Smooth muscle cell (in vitro differentiated cells): ENCODE measurements around the gene SLC18B1. TPM values are rescaled to one million over a fixed set of nuclear protein-coding genes. Genes with fewer than 3 reads are reported as not detected.

Experiments used
- DNase-seq: peaks from one replicate; lab custom pipeline; 2025; ENCODE audit not compliant: unreplicated experiment; lab: John Stamatoyannopoulos, UW
- H2AFZ ChIP-seq: fragments of 200-600 bp; sonication (generic); 2 replicates; pipeline ENCODE4 v1.6.0; 2016; ENCODE audit warnings: antibody characterized with exemption, low read depth, mild to moderate bottlenecking
- H3F3A ChIP-seq: fragments of 200-600 bp; sonication (generic); 2 replicates; pipeline ENCODE4 v1.6.0; 2017; ENCODE audit warnings: antibody characterized with exemption, low read depth
- H3K27ac ChIP-seq: fragments of 200-600 bp; sonication (generic); 2 replicates; pipeline ENCODE4 v1.5.1; 2016; ENCODE audit warnings: low read depth, mild to moderate bottlenecking
- H3K27me3 ChIP-seq: fragments of 200-600 bp; sonication (generic); 2 replicates; pipeline ENCODE4 v1.6.1; 2016; ENCODE audit warnings: low read depth, mild to moderate bottlenecking
- H3K36me3 ChIP-seq: fragments of 200-600 bp; sonication (generic); 2 replicates; pipeline ENCODE4 v1.5.1; 2016; ENCODE audit warnings: low read depth
- H3K4me1 ChIP-seq: fragments of 200-600 bp; sonication (generic); 2 replicates; pipeline ENCODE4 v1.5.1; 2016; ENCODE audit warnings: low read depth
- H3K4me2 ChIP-seq: fragments of 200-600 bp; sonication (generic); 2 replicates; pipeline ENCODE4 v1.6.0; 2016; ENCODE audit warnings: mild to moderate bottlenecking
- H3K4me3 ChIP-seq: fragments of 200-600 bp; sonication (generic); 2 replicates; pipeline ENCODE4 v1.5.1; 2016; ENCODE audit warnings: mild to moderate bottlenecking
- H3K79me2 ChIP-seq: fragments of 200-600 bp; sonication (generic); 2 replicates; pipeline ENCODE4 v1.6.0; 2016; ENCODE audit warnings: low read depth, mild to moderate bottlenecking
- H3K9ac ChIP-seq: fragments of 200-600 bp; sonication (generic); 2 replicates; pipeline ENCODE4 v1.6.0; 2016; ENCODE audit warnings: low read depth
- H3K9me3 ChIP-seq: fragments of 200-600 bp; sonication (generic); replicated peaks from 2 replicates; pipeline ENCODE4 v1.5.1; 2016; ENCODE audit warnings: low read depth
- H4K20me1 ChIP-seq: fragments of 200-600 bp; sonication (generic); 2 replicates; pipeline ENCODE4 v1.6.0; 2016; ENCODE audit warnings: low read depth
- WGBS: methylation state at CpG from one replicate; pipeline ENCODE4 v1.1.7; 2016; ENCODE audit warnings: low lambda C conversion rate; 5-methylcytosine and 5-hydroxymethylcytosine counted together
- polyA plus RNA-seq: library from polyadenylated mRNA; unstranded; fragments of >200 nt; fragmentation: Nextera tagmentation; extraction: Ambion mirVana; gene quantifications from 2 replicates; pipeline ENCODE4 v1.2.1, GENCODE V29; 2016
- total RNA-seq: library from RNA; depleted of rRNA; stranded (reverse); fragments of >200 nt; gene quantifications from 2 replicates; pipeline ENCODE4 v1.2.3, GENCODE V29; 2014
- TF ChIP-seq, protein P1 (sequence below): fragments of 200-600 bp; sonication (generic); IDR thresholded peaks from 2 replicates; pipeline ENCODE4 v1.5.1; 2017; ENCODE audit warnings: borderline replicate concordance, mild to moderate bottlenecking, antibody characterized with exemption; ENCODE audit not compliant: insufficient read depth, poor library complexity, severe bottlenecking

Gene SLC18B1
- 7.4 and 7.8 TPM in 2 replicates for total RNA-seq
- polyA plus RNA-seq, result 5.4 and 7.1 TPM in 2 replicates

GRCh38 chr6:132797951-132798868, at the start of gene SLC18B1:
TSS of gene SLC18B1 (minus strand) at chr6:132798637. CDS start at chr6:132798456, 181 bp downstream.
- 1% methylated on average over 38 of the region's 41 CpGs for WGBS
- Histone ChIP-seq H3K27me3 (no peaks in the 10 kb centered on the region), H3K9me3 (no peaks in the 10 kb centered on the region), H3K36me3 (no peaks in the 10 kb centered on the region), H3K79me2 (no peaks in the 10 kb centered on the region), H3F3A (no peaks in the 10 kb centered on the region), H3K4me2 (peak within 1 kb of the TSS; percentile 87), H3K4me3 (no peak within 1 kb of the TSS), H3K27ac (no peak within 1 kb of the TSS), H3K4me1 (peaks cover 4% of the 10 kb centered on the region), H4K20me1 (no peaks in the 10 kb centered on the region), H2AFZ (no peak within 1 kb of the TSS), H3K9ac (peak within 1 kb of the TSS; percentile 46)
- DNase-seq, result peak; percentile 16
- TF ChIP-seq, protein P1, sequence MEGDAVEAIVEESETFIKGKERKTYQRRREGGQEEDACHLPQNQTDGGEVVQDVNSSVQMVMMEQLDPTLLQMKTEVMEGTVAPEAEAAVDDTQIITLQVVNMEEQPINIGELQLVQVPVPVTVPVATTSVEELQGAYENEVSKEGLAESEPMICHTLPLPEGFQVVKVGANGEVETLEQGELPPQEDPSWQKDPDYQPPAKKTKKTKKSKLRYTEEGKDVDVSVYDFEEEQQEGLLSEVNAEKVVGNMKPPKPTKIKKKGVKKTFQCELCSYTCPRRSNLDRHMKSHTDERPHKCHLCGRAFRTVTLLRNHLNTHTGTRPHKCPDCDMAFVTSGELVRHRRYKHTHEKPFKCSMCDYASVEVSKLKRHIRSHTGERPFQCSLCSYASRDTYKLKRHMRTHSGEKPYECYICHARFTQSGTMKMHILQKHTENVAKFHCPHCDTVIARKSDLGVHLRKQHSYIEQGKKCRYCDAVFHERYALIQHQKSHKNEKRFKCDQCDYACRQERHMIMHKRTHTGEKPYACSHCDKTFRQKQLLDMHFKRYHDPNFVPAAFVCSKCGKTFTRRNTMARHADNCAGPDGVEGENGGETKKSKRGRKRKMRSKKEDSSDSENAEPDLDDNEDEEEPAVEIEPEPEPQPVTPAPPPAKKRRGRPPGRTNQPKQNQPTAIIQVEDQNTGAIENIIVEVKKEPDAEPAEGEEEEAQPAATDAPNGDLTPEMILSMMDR, result no peak

DNA sequence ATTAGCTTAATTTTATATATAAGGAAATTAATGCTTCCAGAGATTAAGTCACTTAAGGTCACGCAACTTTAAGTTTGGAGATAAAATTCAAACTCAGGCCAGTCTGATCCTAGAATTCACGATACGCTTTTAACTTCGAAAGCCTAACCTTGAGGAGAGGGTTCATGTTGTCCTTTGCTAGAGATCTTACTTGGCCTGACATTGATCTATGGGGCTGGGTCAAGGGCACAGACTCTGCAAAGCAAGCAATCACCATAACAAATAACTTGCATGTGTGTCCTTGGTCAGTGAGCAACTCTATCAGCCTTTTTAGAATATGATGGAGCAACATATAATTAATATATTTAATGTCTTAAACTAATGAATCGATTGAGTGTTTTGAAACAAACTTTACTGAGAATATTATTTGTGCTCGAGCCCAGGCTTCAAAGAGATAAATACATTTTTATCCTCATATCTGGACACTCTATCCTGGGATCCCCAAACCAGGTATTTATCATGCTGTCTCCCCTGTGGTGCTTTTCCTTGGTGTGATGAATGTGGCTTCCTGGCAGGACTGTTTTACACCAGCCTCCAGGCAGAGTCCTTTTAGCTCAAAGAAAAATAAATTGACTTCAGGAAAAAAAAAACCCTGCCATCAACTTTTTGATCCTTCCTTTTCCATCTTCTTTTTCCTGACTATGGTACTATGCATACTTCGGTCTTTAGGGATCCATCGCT, 45.0 kb upstream of the SLC18B1 start:
- 91% methylated on average over 8 of the region's 8 CpGs for WGBS
- Histone ChIP-seq H3K4me1 (no peaks in the 10 kb centered on the region), H3K4me2 (no peak overlapping the region), H3K79me2 (no peaks in the 10 kb centered on the region), H3K9ac (no peak overlapping the region), H4K20me1 (no peaks in the 10 kb centered on the region), H3F3A (no peaks in the 10 kb centered on the region), H3K36me3 (no peaks in the 10 kb centered on the region), H3K4me3 (no peak overlapping the region), H2AFZ (no peak overlapping the region), H3K27me3 (peaks cover 12% of the 10 kb centered on the region), H3K9me3 (no peaks in the 10 kb centered on the region), H3K27ac (no peak overlapping the region)
- DNase-seq, result no peak
- TF ChIP-seq, protein P1, result no peak

- no peak overlapping the region for H3K27ac ChIP-seq
- TF ChIP-seq, protein P1, result no peak
- no peaks in the 10 kb centered on the region for H3K4me1 ChIP-seq
- H3K4me2 ChIP-seq, result no peak overlapping the region
- H3K4me3 ChIP-seq, result no peak overlapping the region
- WGBS, result 82% methylated on average over 1 of the region's 1 CpG
- no peaks in the 10 kb centered on the region for H4K20me1 ChIP-seq
- no peak overlapping the region for H2AFZ ChIP-seq
- H3K9me3 ChIP-seq, result no peaks in the 10 kb centered on the region
- H3K27me3 ChIP-seq, result peaks cover 16% of the 10 kb centered on the region
- no peak overlapping the region for H3K9ac ChIP-seq
- H3K79me2 ChIP-seq, result no peaks in the 10 kb centered on the region
- H3K36me3 ChIP-seq, result no peaks in the 10 kb centered on the region
- no peak for DNase-seq
- H3F3A ChIP-seq, result no peaks in the 10 kb centered on the region
These were observed 43.5 kb upstream of the SLC18B1 start for GRCh38 chr6:132841966-132842365.
